ENCODE data around the gene SAMHD1. TPM values are rescaled to one million over a fixed set of nuclear protein-coding genes. Genes with fewer than 3 reads are reported as not detected.

The SAMHD1 gene
- total RNA-seq, 2 experiments from 2014 or later: 10.6 to 20.8 TPM

DNA sequence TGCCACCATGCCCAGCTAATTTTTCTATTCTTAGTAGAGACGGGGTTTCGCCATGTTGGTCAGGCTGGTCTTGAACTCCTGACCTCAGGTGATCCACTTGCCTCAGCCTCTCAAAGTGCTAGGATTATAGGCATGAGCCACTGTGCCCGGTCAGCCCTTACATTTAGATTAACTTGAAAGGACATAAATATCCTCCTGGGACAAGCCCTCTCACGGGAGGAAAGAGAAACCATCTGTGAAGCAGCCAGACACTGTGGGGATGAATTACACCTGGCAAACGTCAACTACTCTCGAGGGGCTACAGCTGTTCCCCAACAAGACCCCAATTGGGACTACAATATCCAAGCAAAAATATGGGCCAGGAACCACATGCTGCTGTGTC is 32.7 kb upstream of the SAMHD1 start:
- no peaks in the 10 kb centered on the region for H4K20me1 ChIP-seq (ENCODE audit: insufficient read depth, low read length)
- no peak overlapping the region for H2AFZ ChIP-seq (ENCODE audit: low read length)
- intact Hi-C loops (cut with micrococcal nuclease; ENCODE audit: unreplicated experiment): no loop called here
- no peak overlapping the region for H3K4me2 ChIP-seq (ENCODE audit: low read length)
- POLR2A ChIA-PET: no interaction called here
- no peaks in the 10 kb centered on the region for H3K36me3 ChIP-seq (ENCODE audit: insufficient read depth, low read length)
- CTCF ChIA-PET (ENCODE audit: unreplicated experiment): no interaction called here
- H3K4me1 ChIP-seq (ENCODE audit: insufficient read depth, low read length, poor library complexity, severe bottlenecking): peaks cover 13% of the 10 kb centered on the region
- H3K79me2 ChIP-seq (ENCODE audit: insufficient read depth, low read depth, low read length): no peaks in the 10 kb centered on the region
- peak; percentile 18 for DNase-seq (ENCODE audit: low spot score)
- no peaks in the 10 kb centered on the region for H3K9me2 ChIP-seq (ENCODE audit: insufficient read depth, low read length)
- BruUV-seq (replicated peaks): no TSS peak
- TF ChIP-seq, protein P1, sequence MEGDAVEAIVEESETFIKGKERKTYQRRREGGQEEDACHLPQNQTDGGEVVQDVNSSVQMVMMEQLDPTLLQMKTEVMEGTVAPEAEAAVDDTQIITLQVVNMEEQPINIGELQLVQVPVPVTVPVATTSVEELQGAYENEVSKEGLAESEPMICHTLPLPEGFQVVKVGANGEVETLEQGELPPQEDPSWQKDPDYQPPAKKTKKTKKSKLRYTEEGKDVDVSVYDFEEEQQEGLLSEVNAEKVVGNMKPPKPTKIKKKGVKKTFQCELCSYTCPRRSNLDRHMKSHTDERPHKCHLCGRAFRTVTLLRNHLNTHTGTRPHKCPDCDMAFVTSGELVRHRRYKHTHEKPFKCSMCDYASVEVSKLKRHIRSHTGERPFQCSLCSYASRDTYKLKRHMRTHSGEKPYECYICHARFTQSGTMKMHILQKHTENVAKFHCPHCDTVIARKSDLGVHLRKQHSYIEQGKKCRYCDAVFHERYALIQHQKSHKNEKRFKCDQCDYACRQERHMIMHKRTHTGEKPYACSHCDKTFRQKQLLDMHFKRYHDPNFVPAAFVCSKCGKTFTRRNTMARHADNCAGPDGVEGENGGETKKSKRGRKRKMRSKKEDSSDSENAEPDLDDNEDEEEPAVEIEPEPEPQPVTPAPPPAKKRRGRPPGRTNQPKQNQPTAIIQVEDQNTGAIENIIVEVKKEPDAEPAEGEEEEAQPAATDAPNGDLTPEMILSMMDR (conservative IDR thresholded peaks at IDR 0.05; ENCODE audit: low read length): no peak
- no peak for TF ChIP-seq EZH2phosphoT487 (IDR thresholded peaks at IDR 0.05; ENCODE audit: borderline replicate concordance, low read depth, low read length)
- H3K27ac ChIP-seq (ENCODE audit: low read depth, low read length, poor library complexity, severe bottlenecking): no peak overlapping the region
- no peak overlapping the region for H3K4me3 ChIP-seq (ENCODE audit: low read depth, low read length, poor library complexity, severe bottlenecking)
- no peaks in the 10 kb centered on the region for H3K9me3 ChIP-seq (ENCODE audit: low read length)

GRCh38 chr20:36975099-36975818 is 23.8 kb upstream of the SAMHD1 start:
- no peak overlapping the region for H3K4me3 ChIP-seq (ENCODE audit: low read depth, low read length, poor library complexity, severe bottlenecking)
- CTCF ChIA-PET (ENCODE audit: unreplicated experiment): no interaction called here

DNA sequence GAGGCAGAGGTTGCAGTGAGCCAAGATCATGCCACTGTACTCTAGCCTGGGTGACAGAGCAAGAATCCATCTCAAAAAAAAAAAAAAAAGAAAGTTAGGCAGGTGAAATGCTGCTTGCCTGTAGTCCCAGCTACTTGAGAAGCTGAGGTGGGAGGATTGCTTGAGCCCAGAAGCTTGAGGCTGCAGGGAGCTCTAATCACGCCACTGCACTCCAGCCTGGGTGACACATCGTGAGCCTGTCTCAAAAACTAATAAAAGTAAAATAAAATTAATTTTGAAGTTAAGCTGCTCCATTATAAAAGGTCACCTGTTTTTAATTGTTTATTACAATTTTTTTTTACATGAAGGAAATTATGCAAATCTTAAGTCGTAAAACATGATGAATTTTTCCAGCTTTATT is 23.2 kb upstream of the SAMHD1 start:
- ChIA-PET POLR2A (interaction anchor here (0.7 kb wide), 1 partner anchor 35 kb away, joined by 3 read pairs; no protein-coding TSS in a partner anchor), CTCF (ENCODE audit: unreplicated experiment) (no interaction called here)
- BruUV-seq (replicated peaks): no TSS peak
- Histone ChIP-seq H3K9me2 (ENCODE audit: insufficient read depth, low read length) (no peaks in the 10 kb centered on the region), H3K79me2 (ENCODE audit: insufficient read depth, low read depth, low read length) (no peaks in the 10 kb centered on the region), H3K36me3 (ENCODE audit: insufficient read depth, low read length) (no peaks in the 10 kb centered on the region), H3K4me1 (ENCODE audit: insufficient read depth, low read length, poor library complexity, severe bottlenecking) (peaks cover 10% of the 10 kb centered on the region), H3K4me3 (ENCODE audit: low read depth, low read length, poor library complexity, severe bottlenecking) (no peak overlapping the region), H3K27ac (ENCODE audit: low read depth, low read length, poor library complexity, severe bottlenecking) (no peak overlapping the region), H3K9me3 (ENCODE audit: low read length) (no peaks in the 10 kb centered on the region), H2AFZ (ENCODE audit: low read length) (no peak overlapping the region), H3K4me2 (ENCODE audit: low read length) (no peak overlapping the region), H4K20me1 (ENCODE audit: insufficient read depth, low read length) (no peaks in the 10 kb centered on the region)
- intact Hi-C loops (cut with micrococcal nuclease; ENCODE audit: unreplicated experiment): no loop called here
- no peak for DNase-seq (ENCODE audit: low spot score)
- TF ChIP-seq, protein P1 (conservative IDR thresholded peaks at IDR 0.05; ENCODE audit: low read length): no peak
- TF ChIP-seq EZH2phosphoT487 (IDR thresholded peaks at IDR 0.05; ENCODE audit: borderline replicate concordance, low read depth, low read length): no peak

More at GRCh38 chr20:36975099-36975818, 23.8 kb upstream of the SAMHD1 start:
- DNase-seq (ENCODE audit: low spot score): peak; percentile 38
- H3K36me3 ChIP-seq (ENCODE audit: insufficient read depth, low read length): no peaks in the 10 kb centered on the region
- no peak overlapping the region for H3K27ac ChIP-seq (ENCODE audit: low read depth, low read length, poor library complexity, severe bottlenecking)
- no peak overlapping the region for H2AFZ ChIP-seq (ENCODE audit: low read length)
- TF ChIP-seq EZH2phosphoT487 (IDR thresholded peaks at IDR 0.05; ENCODE audit: borderline replicate concordance, low read depth, low read length): no peak
- no peak overlapping the region for H3K4me2 ChIP-seq (ENCODE audit: low read length)
- no peaks in the 10 kb centered on the region for H3K9me2 ChIP-seq (ENCODE audit: insufficient read depth, low read length)
- H4K20me1 ChIP-seq (ENCODE audit: insufficient read depth, low read length): no peaks in the 10 kb centered on the region
- H3K79me2 ChIP-seq (ENCODE audit: insufficient read depth, low read depth, low read length): no peaks in the 10 kb centered on the region
- POLR2A ChIA-PET: interaction anchor here (0.6 to 0.7 kb wide), 4 partner anchors 12 to 144 kb away, joined by 3 to 5 read pairs (median 3); no protein-coding TSS in a partner anchor
- H3K4me1 ChIP-seq (ENCODE audit: insufficient read depth, low read length, poor library complexity, severe bottlenecking): peaks cover 10% of the 10 kb centered on the region
- H3K9me3 ChIP-seq (ENCODE audit: low read length): no peaks in the 10 kb centered on the region
- BruUV-seq (replicated peaks): no TSS peak
- intact Hi-C loops (cut with micrococcal nuclease; ENCODE audit: unreplicated experiment): no loop called here
